AG04450 (cell line): ENCODE data around the gene PDE4D. TPM values are rescaled to one million over a fixed set of nuclear protein-coding genes. Genes with fewer than 3 reads are reported as not detected.

Experiments used
- CTCF ChIA-PET: fragments of 300-600, 350-600 bp; formaldehyde crosslinking; extraction: SDS; loops from one replicate; lab custom pipeline; 2022; ENCODE audit warnings: antibody characterized with exemption, inconsistent platforms; lab: Charles Lee
- POLR2A ChIA-PET: fragments of 350-600 bp; formaldehyde crosslinking; extraction: SDS; loops from one replicate; lab custom pipeline; 2021; ENCODE audit warnings: antibody characterized with exemption, inconsistent platforms; lab: Yijun Ruan, JAX
- DNase-seq: peaks from one replicate; pipeline ENCODE4 v3.0.0-alpha.2; 2011; ENCODE audit warnings: low read depth, low spot score
- H3K27ac ChIP-seq: one replicate; pipeline ENCODE4 v1.5.1; 2012; ENCODE audit warnings: low read depth, low read length, control low read depth
- H3K27me3 ChIP-seq: one replicate; pipeline ENCODE4 v1.6.0; 2012; ENCODE audit warnings: low read length; ENCODE audit not compliant: control insufficient read depth, insufficient read depth
- H3K4me3 ChIP-seq: 2 replicates; pipeline ENCODE4 v1.5.1; 2011; ENCODE audit warnings: mild to moderate bottlenecking, low read depth, low read length, control low read depth
- H3K9me3 ChIP-seq: 2 replicates; pipeline ENCODE4 v1.5.1; 2012; ENCODE audit warnings: low read length; ENCODE audit not compliant: control insufficient read depth, insufficient read depth
- CTCF ChIP-seq: IDR thresholded peaks from 2 replicates; pipeline ENCODE4 v1.5.1; 2011; ENCODE audit warnings: low read depth, low read length, control low read depth, inconsistent platforms
- polyA plus RNA-seq: library from polyadenylated mRNA; depleted of rRNA; stranded (reverse); fragments of >200 nt; gene quantifications from 2 replicates; pipeline ENCODE4 v1.2.3, GENCODE V29; 2011

The PDE4D gene
- polyA plus RNA-seq, 1 experiment, result 12.0 TPM

- Histone ChIP-seq H3K27ac (no peak overlapping the region), H3K9me3 (no peaks in the 10 kb centered on the region), H3K27me3 (no peaks in the 10 kb centered on the region), H3K4me3 (no peak overlapping the region)
- no peak for TF ChIP-seq CTCF
- no peak for DNase-seq
- POLR2A ChIA-PET, result no interaction called here
- CTCF ChIA-PET, result interaction anchor here (0.8 kb wide), 1 partner anchor 21 kb away, joined by 3 read pairs; no protein-coding TSS in a partner anchor
Observed at GRCh38 chr5:59694411-59694810, 199.1 kb downstream of the PDE4D start.

- Histone ChIP-seq H3K4me3 (no peak overlapping the region), H3K27me3 (no peaks in the 10 kb centered on the region), H3K27ac (no peak overlapping the region), H3K9me3 (no peaks in the 10 kb centered on the region)
- ChIA-PET CTCF (interaction anchor here (1.9 kb wide), 1 partner anchor 20 kb away, joined by 4 read pairs; no protein-coding TSS in a partner anchor), POLR2A (no interaction called here)
- no peak for TF ChIP-seq CTCF
- DNase-seq, result no peak
Observed at GRCh38 chr5:59693492-59694309, 199.8 kb downstream of the PDE4D start.

GRCh38 chr5:59685793-59686192 is 207.7 kb downstream of the PDE4D start:
- Histone ChIP-seq H3K4me3 (no peak overlapping the region), H3K27me3 (no peaks in the 10 kb centered on the region), H3K27ac (no peak overlapping the region), H3K9me3 (no peaks in the 10 kb centered on the region)
- TF ChIP-seq CTCF, result no peak
- no peak for DNase-seq
- ChIA-PET POLR2A (no interaction called here), CTCF (no interaction called here)

GRCh38 chr5:59685191-59685530 is 208.4 kb downstream of the PDE4D start:
- TF ChIP-seq CTCF, result no peak
- Histone ChIP-seq H3K27ac (no peak overlapping the region), H3K9me3 (no peaks in the 10 kb centered on the region), H3K27me3 (no peaks in the 10 kb centered on the region), H3K4me3 (no peak overlapping the region)
- no peak for DNase-seq
- ChIA-PET CTCF (interaction anchor here (1.7 kb wide), 1 partner anchor 11 kb away, joined by 4 read pairs; no protein-coding TSS in a partner anchor), POLR2A (no interaction called here)
